K562 (cell line): ENCODE data around the gene TFAP2A. TPM values are rescaled to one million over a fixed set of nuclear protein-coding genes. Genes with fewer than 3 reads are reported as not detected.

Source experiments
- ARNT ChIP-seq, 2 experiments: fragments of 450-650 bp; IDR thresholded peaks; 2 replicates each; pipeline ENCODE4 v1.6.1; 2016; ENCODE audit warnings: mild to moderate bottlenecking in 1 of 2
- CEBPZ ChIP-seq: fragments of 150-350 bp; IDR thresholded peaks from 2 replicates; pipeline ENCODE4 v1.6.1; 2014; ENCODE audit warnings: low read depth, mild to moderate bottlenecking, low read length, borderline replicate concordance
- EP300 ChIP-seq: IDR thresholded peaks from 2 replicates; pipeline ENCODE4 v1.6.1; 2012; ENCODE audit warnings: low read length, improper control_type of control experiment
- HDAC8 ChIP-seq: fragments of 450-650 bp; IDR thresholded peaks from 2 replicates; pipeline ENCODE4 v1.6.1; 2016; ENCODE audit warnings: mild to moderate bottlenecking, missing genetic modification characterization, moderate library complexity, missing compliant biosample characterization
- HLTF ChIP-seq: fragments of 450-650 bp; IDR thresholded peaks from 2 replicates; pipeline ENCODE4 v1.6.1; 2016
- LCOR ChIP-seq: sonication (generic); formaldehyde crosslinking; IDR thresholded peaks from 2 replicates; pipeline ENCODE4 v1.8.0; 2022; ENCODE audit warnings: mild to moderate bottlenecking, missing genetic modification reagents
- MED1 ChIP-seq: sonication (generic); formaldehyde crosslinking; IDR thresholded peaks from 2 replicates; pipeline ENCODE4 v1.8.1; 2023; ENCODE audit warnings: missing genetic modification reagents, borderline replicate concordance
- SMAD3 ChIP-seq: fragments of 450-650 bp; formaldehyde crosslinking; conservative IDR thresholded peaks from 2 replicates; pipeline ENCODE4 v1.4.0; 2020; ENCODE audit warnings: mild to moderate bottlenecking
- SMARCB1 ChIP-seq: IDR thresholded peaks from 2 replicates; pipeline ENCODE4 v1.6.1; 2011; ENCODE audit warnings: improper control_type of control experiment, low read depth; ENCODE audit not compliant: insufficient read length
- XRCC5 ChIP-seq: fragments of 200-400 bp; formaldehyde crosslinking; IDR thresholded peaks from 2 replicates; pipeline ENCODE4 v1.6.1; 2017; ENCODE audit warnings: low read depth, mild to moderate bottlenecking, low read length
- ZNF280B ChIP-seq: fragments of 250-450 bp; sonication (Bioruptor Pico); IDR thresholded peaks from 2 replicates; pipeline ENCODE4 v1.5.1; 2021; ENCODE audit warnings: mild to moderate bottlenecking
- ZNF316 ChIP-seq: fragments of 450-650 bp; IDR thresholded peaks from 2 replicates; pipeline ENCODE4 v1.6.1; 2016
- ZNF592 ChIP-seq: fragments of 450-650 bp; IDR thresholded peaks from 2 replicates; pipeline ENCODE4 v1.6.1; 2017; ENCODE audit warnings: antibody characterized with exemption, mild to moderate bottlenecking
- ZNF609 ChIP-seq: sonication (generic); formaldehyde crosslinking; IDR thresholded peaks from 2 replicates; pipeline ENCODE4 v1.8.1; 2023; ENCODE audit warnings: missing genetic modification reagents, mild to moderate bottlenecking, borderline replicate concordance
- polyA plus RNA-seq, 8 experiments: library from polyadenylated mRNA; depleted of rRNA in 4 of 8; stranded (reverse) in 5 of 8; unstranded in 3 of 8; fragments of >200 nt; fragmentation: Nextera tagmentation in 2 of 8; fragmentation: Illumina TruSeq in 1 of 8; extraction: Ambion mirVana in 2 of 8; extraction: Trizol in 1 of 8; gene quantifications; 2 replicates each; pipeline versions ENCODE4 v1.2.1 to v1.2.3, GENCODE V29; 2011 to 2014; ENCODE audit warnings: inconsistent platforms in 1 of 8, missing spikeins in 1 of 8
- total RNA-seq, 7 experiments: library from RNA; depleted of rRNA in 6 of 7; stranded (reverse); fragments of >200 nt in 6 of 7; fragmentation: Illumina TruSeq in 2 of 7; extraction: Trizol in 2 of 7; gene quantifications; 2 replicates each; pipeline versions ENCODE4 v1.2.1 to v1.2.3, GENCODE V29; 2011 to 2021; ENCODE audit warnings: low replicate concordance in 1 of 7

Gene TFAP2A
- total and polyA plus RNA-seq, 9 of the 15 experiments (the other 6 are each of a cell fraction or from before 2014, with no cell fraction given): 0.14 to 0.53 (median 0.19) TPM; not detected in 1

- TF ChIP-seq HDAC8 (tag) (peak; percentile 96), ARNT (IDR thresholded peaks at IDR 0.05) (no peak), LCOR (CRISPR knock-in tag) (no peak), ZNF280B (CRISPR knock-in tag) (no peak), ZNF609 (CRISPR knock-in tag) (no peak), EP300 (peak; percentile 38; the same call in 1 of the 2 replicates), SMARCB1 (no peak), XRCC5 (no peak), ZNF316 (no peak), HLTF (peak; percentile 29; the same call in 1 of the 2 replicates), CEBPZ (no peak), SMAD3 (CRISPR knock-in tag) (peak; percentile 91), MED1 (no peak), ZNF592 (peak; percentile 99)
These were observed 10.6 kb downstream of the TFAP2A start (continued) for GRCh38 chr6:10404107-10404798.
